ENCODE results near the gene PCAT6. TPM values are rescaled to one million over a fixed set of nuclear protein-coding genes. Genes with fewer than 3 reads are reported as not detected.

Gene PCAT6
- 0.78 and 0.89 TPM in 2 replicates for total RNA-seq

DNA sequence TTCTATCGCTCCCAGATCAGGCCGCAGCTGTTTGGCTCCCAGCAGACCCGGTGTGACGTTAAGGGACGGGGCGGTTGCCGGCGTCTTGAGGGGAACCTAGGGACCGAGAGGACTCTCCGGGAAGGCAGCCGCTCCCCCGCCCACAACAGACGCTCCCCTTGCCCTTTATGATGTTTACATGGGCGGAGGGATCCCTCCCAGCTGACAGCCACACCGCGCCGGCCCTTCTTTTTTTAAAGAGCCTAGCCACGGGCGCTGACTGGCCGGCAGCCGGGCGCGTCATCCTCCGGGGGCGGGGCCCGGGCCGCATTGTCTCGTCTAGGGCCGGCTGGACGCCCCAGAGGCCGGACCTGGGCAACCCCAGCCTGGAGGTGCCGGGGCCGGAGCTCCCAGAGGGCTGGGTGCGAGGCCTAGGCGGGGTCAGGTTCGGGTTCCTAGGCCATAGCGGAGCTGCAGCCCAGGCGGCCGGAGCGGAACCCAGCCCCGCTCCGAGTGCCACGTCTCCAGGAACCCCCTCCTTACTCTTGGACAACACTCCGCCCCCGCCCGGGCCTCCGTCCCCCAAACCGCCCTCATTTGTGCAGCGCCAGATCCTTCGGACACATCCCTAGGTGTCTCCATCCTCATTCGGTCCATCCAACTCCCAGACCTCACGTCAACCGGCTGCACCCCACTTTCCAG lies at the start of gene PCAT6:
Gene PCAT6, plus strand, starts transcription at position 340 of the 681 bp plus-strand sequence.

DNA sequence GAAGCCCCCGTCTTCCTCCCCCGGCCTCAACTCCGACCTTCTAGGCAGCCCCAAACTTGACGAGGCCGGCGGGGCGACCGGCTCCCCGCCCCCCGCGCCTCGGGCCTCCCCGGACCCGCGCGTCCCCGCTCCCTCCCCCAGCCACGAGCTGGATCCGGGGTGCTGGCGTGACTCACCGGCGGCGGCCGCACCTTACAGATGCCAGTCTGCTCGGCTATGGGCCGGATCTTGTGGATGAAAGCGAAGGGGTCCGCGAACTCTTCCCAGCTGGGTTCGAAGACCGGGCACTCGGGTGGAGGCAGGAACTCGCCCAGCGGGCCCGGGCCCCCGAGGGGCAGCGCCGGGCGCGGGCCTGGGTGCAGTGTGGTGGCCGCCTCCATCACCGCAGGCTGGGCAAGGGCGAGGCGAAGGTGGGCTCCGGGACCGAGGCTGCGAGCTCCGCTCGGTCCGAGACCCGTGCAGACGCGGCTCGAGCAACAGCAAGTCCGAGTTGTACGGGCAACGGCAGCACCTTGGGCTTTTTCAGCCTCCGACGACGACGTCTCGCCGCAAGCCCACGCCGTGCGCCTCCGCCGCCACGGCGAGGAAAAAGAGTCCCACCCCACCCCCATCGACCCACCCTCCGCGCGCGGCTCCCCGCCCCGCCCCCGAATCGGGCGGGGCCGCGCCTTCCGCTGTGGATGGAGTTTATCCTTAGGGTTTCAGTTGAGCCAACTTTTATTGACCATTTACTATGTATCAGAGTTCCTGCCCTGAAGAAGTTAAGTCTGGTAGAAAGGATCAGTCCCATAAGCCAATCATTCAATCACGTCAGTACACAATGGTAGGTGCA lies 2.6 kb upstream of the PCAT6 start, which contains the start of gene KDM5B:
Gene KDM5B, minus strand, starts transcription at position 496 of the 832 bp plus-strand sequence. Its CDS starts 116 bp downstream, at position 380.

Other genes starting within 250 kb of the PCAT6 start
- not detected in 2 replicates for gene SYT2, start 100.5 kb upstream of the PCAT6 start, total RNA-seq
- gene KDM5B, start 2.5 kb upstream of the PCAT6 start, total RNA-seq = 109 and 127 TPM in 2 replicates
- gene RABIF, start 78.2 kb downstream of the PCAT6 start, total RNA-seq = 3.0 and 5.0 TPM in 2 replicates
- gene KLHL12, start 116.3 kb downstream of the PCAT6 start, total RNA-seq = 38.3 and 38.6 TPM in 2 replicates
- 120 TPM in 2 replicates for gene ADIPOR1, start 147.4 kb downstream of the PCAT6 start, total RNA-seq
- 40.7 and 83.1 TPM in 2 replicates for gene CYB5R1, start 156.3 kb downstream of the PCAT6 start, total RNA-seq
- gene TMEM183A, start 196.4 kb downstream of the PCAT6 start, total RNA-seq = 80.8 and 116 TPM in 2 replicates
- 20.9 and 24.6 TPM in 2 replicates for gene PPFIA4, start 215.5 kb downstream of the PCAT6 start, total RNA-seq

Data from smooth muscle cell of the umbilical artery (primary cell).